GM18502 (cell line): ENCODE measurements around the gene NEURL4.

Experiments used
- ATAC-seq: cut with Tn5 transposase; IDR thresholded peaks from one replicate; pipeline ENCODE4 v1.9.1; 2021; ENCODE audit warnings: mild to moderate bottlenecking; ENCODE audit not compliant: unreplicated experiment, poor library complexity

Gene NEURL4

GRCh38 chr17:7326186-7326585 is 2.9 kb downstream of the NEURL4 start:
- no peak for ATAC-seq

GRCh38 chr17:7325031-7325528 is 4.1 kb downstream of the NEURL4 start:
- no peak for ATAC-seq

GRCh38 chr17:7324438-7324779 is 4.7 kb downstream of the NEURL4 start:
- ATAC-seq = no peak

GRCh38 chr17:7323731-7324437 is 5.3 kb downstream of the NEURL4 start:
- ATAC-seq = no peak

- no peak for ATAC-seq
Measured at GRCh38 chr17:7322520-7323194, 6.5 kb downstream of the NEURL4 start.

GRCh38 chr17:7321466-7321865 is 7.7 kb downstream of the NEURL4 start:
- no peak for ATAC-seq

- no peak for ATAC-seq
Measured at GRCh38 chr17:7318121-7318860, 10.8 kb downstream of the NEURL4 start.

GRCh38 chr17:7317161-7317803 is 11.9 kb downstream of the NEURL4 start:
- no peak for ATAC-seq

GRCh38 chr17:7315570-7316235 is 13.4 kb downstream of the NEURL4 start:
- ATAC-seq = no peak

- peak; percentile 72 for ATAC-seq
Measured at GRCh38 chr17:7314719-7315569, 14.2 kb downstream of the NEURL4 start, which contains the start of gene GPS2. TSS of gene GPS2 (minus strand) at chr17:7315360. CDS start at chr17:7315052, 308 bp downstream.

GRCh38 chr17:7313890-7314718 is 15.0 kb downstream of the NEURL4 start:
- no peak for ATAC-seq

GRCh38 chr17:7313088-7313889 is 15.8 kb downstream of the NEURL4 start:
- no peak for ATAC-seq

- no peak for ATAC-seq
Measured at GRCh38 chr17:7312432-7313087, 16.6 kb downstream of the NEURL4 start.

GRCh38 chr17:7311110-7311705 is 17.9 kb downstream of the NEURL4 start:
- ATAC-seq = no peak

GRCh38 chr17:7309628-7310027 is 19.5 kb downstream of the NEURL4 start:
- no peak for ATAC-seq

GRCh38 chr17:7308625-7309433 is 20.3 kb downstream of the NEURL4 start:
- no peak for ATAC-seq
